ENCODE measurements around the gene RNASEH2A. TPM values are rescaled to one million over a fixed set of nuclear protein-coding genes. Genes with fewer than 3 reads are reported as not detected.

RNASEH2A gene
- total and polyA plus RNA-seq, 2 of the 13 experiments (the other 11 are each of a cell fraction or from before 2014, with no cell fraction given) = 25.1 to 35.8 TPM

GRCh38 chr19:12796146-12797071 is 10.0 kb upstream of the RNASEH2A start (continued):
- peak; percentile 77 for TF ChIP-seq HMGXB4 (CRISPR knock-in tag; IDR thresholded peaks at IDR 0.05; ENCODE audit: borderline replicate concordance in 1 of 2, low read depth in 1 of 2)
- no peak for TF ChIP-seq SSRP1 (CRISPR knock-in tag; IDR thresholded peaks at IDR 0.05)
- 0 out of 2 replicates have a peak, but pooled peaks have one; percentile 23 for TF ChIP-seq MIXL1 (CRISPR knock-in tag; IDR thresholded peaks at IDR 0.05)
- peak; percentile 70; the same call in 1 of the 2 replicates for TF ChIP-seq ERF (CRISPR knock-in tag; IDR thresholded peaks at IDR 0.05)
- peak; percentile 93 for TF ChIP-seq KDM2A (CRISPR knock-in tag; IDR thresholded peaks at IDR 0.05; ENCODE audit: borderline replicate concordance, low read depth)
- TF ChIP-seq SPEN (CRISPR knock-in tag; IDR thresholded peaks at IDR 0.05; ENCODE audit: low read depth) = peak; percentile 60; the same call in 1 of the 2 replicates
- no peak for TF ChIP-seq ATM (IDR thresholded peaks at IDR 0.05; ENCODE audit: borderline replicate concordance)
- peak; percentile 49 for TF ChIP-seq FOSL2 (CRISPR knock-in tag; IDR thresholded peaks at IDR 0.05)
- TF ChIP-seq ZNF234 (CRISPR knock-in tag; conservative IDR thresholded peaks at IDR 0.05) = no peak
- no peak for TF ChIP-seq DMTF1 (CRISPR knock-in tag; IDR thresholded peaks at IDR 0.05)
- no peak for TF ChIP-seq ZNF24 (IDR thresholded peaks at IDR 0.05)
